ENCODE measurements around the gene TMC3.
"Not testable (repeated sequence)": the region's sequence is repeated elsewhere in the genome, so short reads cannot be mapped to it uniquely, and the experiment has no call there.

Gene TMC3

DNA sequence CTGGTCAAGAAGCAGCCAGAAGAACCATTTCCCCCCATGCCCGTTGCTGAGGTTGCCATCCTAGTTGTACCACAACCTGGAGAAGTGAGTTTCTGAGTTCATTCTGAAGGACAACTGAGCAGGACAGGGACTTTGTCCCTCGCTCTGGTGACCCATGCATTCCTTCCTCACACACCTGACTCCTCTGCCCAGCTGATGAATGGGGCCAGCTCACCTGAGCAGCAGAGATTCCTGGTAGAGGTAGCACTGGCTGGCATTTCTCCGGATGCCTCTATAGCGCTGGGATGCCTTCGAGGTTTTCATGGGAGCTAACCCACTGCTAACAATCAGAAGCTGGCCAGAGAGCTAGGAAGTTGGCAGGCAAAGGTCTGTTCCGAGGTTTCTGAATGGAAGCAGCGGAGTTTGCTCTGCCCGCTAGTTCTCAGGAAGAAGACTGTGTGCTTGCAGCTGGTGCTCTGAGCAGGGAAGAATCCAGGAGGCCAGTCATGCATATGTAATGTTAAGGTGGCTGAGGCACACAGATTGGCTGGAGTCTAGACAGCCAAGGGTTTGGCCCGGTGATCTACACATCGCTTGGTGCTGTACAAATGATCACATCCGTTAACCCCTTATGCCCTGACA is at the start of gene TMC3:
Gene TMC3, minus strand, starts transcription at position 439 of the 621 bp plus-strand sequence. Its CDS starts 136 bp downstream, at position 303.
- no peak for DNase-seq

DNA sequence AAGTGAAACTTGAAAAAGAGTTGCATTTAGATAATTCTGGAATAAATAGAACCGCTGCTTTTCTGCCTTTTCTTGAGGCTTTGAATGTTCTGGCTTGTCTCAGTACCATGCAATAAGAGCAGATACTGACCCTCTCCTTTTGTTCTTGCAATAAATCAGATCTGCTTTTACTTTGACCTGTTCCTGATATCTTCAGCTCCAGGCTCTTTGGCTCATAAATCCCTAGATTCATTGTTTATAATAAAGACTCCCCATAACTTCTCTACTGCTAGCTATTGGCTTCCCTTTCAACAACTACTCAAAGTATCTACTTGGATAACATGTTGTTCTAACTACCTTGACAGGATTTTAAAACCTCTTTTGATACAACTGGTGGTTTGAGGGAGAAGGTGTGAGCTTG is 47.4 kb upstream of the TMC3 start:
- no peak for DNase-seq

DNA sequence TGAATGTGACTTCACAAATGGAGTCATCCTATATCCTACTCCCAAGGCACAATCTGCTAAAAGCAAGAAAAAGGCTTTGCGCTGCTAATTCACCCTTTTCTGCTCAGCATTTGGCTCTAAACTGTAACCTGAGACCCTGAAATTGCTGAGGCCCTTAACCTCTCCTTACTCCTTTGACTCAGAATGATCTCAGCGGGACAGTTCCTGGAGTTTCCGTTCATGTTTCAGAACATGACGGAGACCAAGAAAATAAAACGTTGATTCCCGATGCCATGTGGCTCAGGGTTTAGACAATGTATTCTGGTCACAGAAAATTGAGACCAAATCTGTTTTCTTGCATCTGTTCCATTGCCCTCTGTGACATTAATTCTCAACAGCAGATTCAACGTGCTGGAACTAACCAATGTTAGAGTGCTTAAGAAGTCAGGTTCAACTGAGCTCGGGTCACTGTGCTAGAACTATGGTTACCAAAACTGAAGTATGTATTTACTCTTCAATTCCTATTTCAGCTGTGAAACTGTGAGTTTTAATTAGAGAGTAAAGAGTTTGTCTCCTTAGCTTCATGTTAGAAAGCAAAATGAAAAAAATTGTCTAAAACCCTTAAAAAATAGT is 45.4 kb upstream of the TMC3 start:
- DNase-seq: no peak

DNA sequence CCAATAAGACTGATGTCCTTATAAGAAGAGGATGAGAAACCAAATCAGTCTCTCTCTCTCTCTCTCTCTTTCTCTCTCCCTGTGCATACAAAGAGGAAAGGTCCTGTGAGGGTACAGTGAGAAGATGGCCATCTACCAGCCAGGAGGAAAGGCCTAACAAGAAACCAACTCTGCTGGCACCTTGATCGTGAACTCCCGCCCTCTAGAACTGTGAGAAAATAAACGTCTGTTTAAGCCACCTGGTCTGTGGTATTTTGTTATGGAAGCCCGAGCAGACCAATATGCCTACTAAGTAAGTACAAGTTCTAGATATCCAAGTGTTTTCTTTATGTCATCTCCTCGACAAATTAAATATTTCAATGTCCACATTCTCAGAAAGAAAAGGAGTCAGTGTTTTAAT is 44.9 kb upstream of the TMC3 start:
- no peak for DNase-seq

DNA sequence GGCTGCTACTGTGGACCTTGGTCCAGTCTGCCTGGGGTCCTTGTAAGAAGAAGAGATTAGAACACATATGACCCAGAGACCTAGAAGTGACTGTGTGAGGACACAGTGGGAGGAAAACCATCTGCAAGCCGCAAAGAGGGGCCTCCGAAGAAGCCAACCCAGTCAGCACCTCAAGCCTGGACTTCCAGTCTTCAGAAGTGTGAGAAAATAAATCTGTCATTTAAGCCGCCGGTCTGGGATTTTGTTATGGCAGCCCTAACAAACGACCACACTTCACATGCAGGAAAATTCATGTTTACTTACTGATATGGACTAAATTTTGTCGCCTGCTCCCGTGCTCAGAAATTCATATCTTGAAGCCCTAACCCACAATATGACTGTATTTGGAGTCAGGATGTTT is 44.4 kb upstream of the TMC3 start:
- no peak for DNase-seq

DNA sequence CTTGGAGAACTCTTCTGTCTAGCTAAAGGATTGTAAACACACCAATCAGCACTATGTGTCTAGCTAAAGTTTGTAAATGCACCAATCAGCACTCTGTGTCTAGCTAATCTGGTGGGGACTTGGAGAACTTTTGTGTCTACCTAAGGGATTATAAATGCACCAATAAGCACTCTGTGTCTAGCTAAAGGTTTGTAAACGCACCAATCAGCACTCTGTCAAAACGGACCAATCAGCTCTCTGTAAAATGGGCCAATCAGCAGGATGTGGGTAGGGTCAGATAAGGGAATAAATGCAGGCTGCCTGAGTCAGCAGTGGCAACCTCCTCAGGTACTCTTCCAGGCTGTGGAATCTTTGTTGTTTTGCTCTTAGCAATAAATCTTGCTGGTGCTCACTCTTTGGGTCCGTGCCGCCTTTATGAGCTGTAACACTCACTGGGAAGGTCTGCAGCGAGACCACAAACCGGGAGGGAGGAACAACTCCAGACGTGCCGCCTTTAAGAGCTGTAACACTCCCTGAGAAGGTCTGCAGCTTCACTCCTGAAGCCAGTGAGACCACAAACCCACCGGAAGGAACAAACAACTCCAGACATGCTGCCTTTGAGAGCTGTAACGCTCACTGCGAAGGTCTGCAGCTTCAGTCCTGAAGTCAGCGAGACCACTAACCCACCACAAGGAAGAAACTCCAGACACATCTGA is 40.4 kb upstream of the TMC3 start:
- not testable (repeated sequence) for DNase-seq

DNA sequence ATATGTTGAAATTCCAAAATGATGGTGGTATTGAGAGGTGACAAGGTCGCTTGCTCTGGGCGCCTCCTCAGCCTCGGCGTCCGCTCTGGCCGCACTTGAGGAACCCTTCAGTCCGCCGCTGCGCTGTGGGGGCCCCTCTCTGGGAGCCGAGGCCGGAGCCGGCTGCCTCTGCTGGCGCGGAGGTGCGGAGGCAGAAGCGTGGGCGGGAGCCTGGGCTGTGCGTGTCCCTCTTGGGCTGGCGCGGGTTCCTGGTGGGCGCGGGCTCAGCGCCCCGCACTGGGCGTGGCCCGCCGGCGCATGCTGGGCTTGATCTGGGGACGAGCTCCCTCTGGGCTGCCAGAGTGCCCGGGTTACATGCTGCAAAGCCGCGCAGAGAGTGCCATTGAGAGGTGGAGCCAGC is 39.8 kb upstream of the TMC3 start:
- no peak for DNase-seq

DNA sequence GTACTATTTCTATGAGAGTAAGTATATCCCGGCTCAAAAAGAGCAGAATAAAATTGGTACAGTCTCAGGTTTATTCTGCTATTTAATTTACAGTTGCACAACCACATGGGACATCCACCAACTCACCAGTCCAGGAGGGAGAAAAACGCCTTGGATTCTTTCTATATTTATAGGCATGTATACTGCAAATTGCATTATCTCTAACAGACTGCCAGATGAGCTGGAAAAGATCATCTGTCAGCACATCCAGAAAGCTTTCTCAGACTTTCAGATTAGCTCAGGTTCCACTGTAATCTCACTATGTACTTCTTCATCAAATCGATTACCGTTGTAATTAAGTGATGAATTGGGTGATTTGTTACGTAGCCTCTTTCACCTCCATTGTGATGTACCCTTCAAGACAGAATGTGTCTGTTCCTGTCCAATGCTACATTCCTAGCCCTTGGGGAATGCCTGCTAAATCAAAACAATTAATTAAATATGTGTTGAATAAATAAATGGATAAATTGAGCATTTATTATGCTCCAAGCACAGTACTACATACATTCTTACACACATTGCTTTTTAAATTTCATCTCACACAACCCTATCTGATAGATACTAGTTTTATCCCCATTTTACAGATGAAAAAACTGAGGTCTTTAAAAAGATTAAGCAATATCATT is 38.1 kb upstream of the TMC3 start:
- no peak for DNase-seq

DNA sequence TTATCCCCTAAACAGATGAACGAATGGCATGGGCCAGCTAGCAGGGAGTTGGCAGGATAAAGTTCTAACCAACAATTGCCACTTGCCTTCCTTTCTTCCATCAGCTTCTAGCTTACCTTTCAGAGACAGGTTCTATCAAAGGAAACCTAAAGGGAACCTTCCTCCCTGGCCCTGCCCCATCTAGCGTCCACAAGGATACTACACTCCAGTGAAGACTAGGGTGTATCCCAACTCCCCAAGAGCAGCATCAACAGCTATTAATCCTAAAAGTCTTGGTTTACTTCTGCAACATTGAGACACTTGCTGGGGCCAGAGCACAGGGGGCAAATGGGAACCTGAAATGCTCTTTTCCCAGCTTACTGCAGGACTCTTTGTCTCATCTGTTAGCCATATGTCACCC is 37.0 kb upstream of the TMC3 start:
- no peak for DNase-seq

DNA sequence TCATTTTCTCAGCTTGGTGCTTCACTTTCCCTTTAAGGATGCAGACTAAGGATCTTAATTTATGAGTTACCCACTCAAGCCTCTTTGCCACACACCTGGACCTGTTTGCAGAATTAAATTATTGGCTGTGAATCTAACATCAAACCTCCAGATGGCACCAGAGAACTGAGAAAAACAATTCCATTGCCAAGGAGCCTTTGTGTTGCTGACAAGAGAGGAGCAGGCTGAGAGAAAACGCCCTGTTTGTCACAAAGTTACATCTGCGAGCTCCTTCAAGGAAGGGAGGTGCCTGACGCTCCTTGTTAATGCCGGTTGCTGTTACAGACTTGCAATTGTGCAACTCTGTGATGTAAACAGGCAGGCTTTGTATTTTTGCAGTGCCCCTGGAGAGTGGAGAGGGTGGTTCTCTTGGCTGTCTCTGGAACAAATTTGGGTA is 36.3 kb upstream of the TMC3 start:
- DNase-seq: peak in 1 of 4 experiments; percentile 2

DNA sequence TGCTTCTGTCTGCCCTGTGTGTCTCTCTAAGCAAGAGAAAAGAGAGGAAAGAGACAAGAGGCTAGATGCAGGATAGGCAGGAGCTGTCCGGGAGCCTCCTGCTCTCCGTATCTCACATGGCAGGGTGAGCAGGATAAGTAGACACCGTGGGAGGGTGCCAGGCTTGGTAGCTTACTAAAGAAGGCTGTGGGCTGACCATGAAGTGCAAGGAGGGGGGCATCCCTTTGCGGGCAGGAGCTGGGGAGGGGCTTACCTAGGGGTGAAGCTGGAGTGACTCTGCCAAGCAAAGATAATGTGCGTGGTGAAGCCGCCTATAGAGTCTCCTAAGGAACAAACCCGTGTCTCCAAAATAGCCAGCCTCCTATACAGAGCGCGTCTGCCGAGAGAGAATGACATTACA is 33.7 kb upstream of the TMC3 start:
- DNase-seq: no peak

DNA sequence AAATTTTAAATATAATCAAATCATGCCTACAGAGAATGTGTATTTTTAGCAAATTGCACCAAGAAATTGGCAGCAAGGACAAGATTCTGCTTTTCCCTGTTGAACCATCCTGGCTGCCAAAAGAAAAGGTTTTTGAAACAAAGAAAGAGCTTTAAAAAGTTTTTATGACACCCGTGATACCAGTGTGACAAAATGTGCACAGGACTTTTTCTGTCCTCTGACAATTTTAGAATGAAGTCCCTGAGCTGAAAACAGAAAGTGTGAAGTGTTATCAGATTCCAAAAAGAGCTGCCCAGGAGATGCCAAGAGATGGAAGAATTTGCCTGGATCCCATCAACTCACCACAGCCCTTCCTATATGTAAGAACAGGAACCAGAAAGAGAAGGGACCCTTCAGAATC is 33.2 kb upstream of the TMC3 start:
- no peak for DNase-seq

DNA sequence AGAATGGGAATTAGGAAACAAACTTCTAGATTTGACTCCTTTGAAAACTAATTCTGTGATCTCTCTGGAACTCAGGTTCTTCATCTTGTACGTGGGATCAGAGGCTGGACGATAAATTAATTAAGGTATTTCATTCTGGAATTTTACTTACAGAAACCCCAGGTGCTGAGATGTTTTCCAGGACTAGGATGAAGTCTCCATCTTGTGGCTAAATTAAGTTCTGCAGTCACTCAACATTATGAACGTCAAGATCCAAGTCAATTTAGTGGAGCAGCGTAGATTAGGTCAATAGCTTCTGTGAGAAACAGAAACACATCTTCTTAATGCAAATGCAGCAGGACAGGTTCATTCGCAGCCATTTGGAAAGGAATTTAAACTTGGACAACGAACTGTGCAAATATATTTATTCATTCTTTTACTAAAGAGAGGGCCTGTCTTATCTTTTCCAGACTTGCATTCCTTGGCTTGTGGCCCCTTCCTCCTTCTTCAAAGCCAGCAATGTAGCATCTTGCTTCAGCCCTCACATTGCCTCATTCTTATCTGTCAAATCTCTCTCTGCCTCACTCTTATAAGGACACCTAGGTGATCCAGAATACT is 26.7 kb upstream of the TMC3 start:
- DNase-seq: no peak

DNA sequence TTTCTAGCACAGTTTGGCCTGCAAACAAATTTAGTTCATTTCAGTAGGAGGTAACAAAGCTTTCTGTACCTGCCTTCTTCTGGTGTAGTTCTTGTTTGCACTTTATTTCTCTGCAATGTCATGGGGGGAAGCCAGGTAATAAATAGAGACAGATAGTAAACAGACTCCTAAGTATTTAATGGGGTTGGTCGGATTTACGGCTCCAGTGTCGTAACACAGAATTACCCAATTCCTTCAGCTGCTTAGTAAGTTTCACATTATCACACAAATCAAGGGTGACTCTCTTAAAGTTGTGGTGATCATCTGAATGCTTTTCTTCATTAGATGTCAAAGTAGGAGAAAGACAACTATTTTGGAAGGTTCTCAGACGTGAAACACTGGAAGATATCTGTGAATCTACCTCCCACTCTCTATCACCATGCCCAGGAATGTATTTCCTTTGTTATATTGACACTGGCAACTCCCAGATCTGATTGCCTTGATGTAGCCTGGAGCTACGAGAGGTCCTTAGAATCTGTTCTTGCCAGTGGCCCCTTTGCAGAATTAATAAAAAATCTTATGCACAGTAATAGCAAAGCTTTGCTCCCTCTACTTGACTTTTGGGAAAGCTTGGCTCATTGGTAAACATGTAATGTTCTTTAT is 25.0 kb upstream of the TMC3 start:
- DNase-seq: no peak

DNA sequence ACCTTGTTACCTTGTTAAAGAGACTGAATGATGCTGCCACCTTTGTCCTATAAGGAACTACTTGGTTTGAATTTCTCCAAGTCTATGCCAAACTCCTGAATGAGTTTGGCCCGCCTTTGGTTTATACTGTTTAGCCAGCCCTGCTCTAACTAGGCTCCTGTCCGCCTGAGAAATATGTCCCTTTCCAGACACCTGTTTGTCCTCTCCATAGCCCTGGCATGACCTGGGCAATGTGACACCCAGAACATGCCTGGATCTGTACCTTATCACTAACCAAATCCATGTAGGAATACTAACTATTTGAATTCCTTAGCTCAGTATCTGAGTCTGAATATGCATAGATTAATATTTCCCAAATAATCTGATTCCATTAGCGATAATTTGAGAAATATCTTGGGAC is 24.4 kb upstream of the TMC3 start:
- no peak for DNase-seq

DNA sequence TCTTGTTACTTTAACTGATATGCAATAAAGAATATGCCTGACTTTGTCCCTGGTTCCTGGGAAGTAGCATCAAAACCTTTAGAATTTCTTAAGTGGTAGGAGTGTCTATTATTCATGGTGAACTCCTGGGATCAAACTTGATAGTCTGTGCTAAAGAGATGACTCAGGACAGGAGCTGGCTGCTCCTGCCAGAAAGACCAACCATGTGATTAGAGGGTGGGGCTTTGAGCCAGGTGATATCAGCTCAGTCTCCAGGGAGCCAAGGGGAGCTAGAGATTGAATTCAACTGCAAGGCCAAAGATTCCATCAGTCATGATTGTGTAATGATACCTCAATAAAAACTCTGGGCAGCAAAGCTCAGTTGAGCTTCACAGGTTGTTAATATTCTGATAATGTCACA is 20.6 kb upstream of the TMC3 start:
- no peak for DNase-seq

DNA sequence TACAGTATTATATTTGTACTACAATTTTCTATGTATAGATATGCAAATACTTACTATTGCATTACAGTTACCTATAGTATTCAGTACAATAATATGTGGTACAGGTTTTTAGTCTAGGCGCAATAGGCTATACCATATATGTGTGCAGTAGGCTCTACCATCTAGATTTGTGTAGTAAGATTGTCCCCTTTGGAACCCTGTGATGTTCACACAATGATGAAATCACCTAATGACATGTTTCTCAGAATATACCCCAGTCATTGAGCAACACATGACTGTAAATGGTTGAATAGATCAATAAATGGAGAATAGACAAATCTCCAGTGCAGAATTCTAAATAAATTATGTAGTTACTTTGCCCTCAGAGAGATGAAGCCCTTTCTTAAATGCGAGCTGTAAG is 17.6 kb upstream of the TMC3 start:
- no peak for DNase-seq

DNA sequence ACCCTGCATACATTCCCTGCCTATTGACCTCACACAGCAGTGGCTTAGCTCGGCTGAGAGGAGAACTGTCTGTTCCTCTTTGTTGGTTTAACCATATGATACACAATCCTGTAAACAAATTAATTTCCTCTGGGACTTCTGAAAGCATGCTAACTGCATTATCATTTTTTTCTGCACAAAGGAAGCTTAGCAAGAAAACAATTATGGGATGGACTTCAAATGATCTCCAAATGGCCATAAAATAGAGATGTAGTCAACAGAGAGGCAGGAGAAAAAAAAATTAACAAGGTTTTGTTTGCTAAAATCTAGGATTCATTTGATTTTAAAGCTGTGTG is 14.4 kb upstream of the TMC3 start:
- DNase-seq: no peak

DNA sequence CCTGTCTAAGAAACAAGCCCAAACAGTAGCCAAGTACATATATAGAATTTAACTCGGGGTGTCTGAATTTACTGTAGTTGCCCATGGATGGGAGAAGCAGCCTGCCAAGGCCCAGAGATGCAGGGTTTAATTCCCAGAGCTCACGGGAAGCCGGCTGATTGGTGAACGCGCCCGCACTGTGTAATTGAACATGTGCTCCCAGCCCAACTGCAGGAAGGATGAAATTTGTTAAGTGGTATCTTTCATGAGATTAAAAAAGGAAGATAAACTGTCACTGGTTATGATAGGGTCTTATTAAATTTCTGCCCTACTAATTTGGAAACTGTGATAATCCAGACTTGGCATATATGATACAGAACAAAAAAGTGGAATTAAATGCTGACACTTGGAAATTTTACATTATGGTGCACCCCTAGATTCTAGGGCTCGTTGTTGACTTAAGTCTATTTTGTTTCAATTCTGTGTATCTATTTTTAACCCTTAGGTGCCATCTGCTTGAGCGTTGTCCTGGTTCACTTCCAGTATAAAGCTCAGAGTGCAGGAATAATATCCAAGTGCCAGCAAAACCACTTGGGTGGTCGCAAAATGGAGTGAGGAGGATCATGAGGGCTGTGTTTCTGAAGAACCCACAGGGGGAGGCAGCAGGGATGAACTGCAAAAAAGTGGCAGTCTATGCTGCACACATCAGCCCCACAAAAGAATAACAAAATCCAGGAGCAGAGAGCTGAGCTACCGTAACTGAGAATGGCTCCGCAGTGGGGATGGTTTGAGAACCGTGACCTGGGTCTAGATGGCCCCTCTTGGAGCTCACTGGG is 13.8 kb upstream of the TMC3 start:
- no peak for DNase-seq

DNA sequence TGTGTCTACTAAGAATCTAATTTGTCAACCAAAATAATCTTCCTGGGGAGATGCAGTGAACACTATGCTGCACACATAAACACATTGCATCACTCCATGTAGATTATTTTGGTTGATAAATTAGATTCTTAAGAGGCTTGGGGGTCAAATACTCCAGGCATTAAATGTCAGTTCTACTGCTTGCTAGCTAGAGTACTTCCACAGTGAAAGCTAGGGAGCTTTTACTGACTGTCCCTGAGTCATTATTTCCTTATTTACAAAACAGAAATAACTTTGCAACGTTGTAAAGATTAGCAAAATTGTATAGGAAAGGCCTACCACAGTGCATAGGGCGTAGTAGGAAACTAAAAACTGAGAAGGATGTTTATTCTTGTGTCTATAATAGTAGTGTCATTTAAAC is 12.9 kb upstream of the TMC3 start:
- DNase-seq: no peak

DNA sequence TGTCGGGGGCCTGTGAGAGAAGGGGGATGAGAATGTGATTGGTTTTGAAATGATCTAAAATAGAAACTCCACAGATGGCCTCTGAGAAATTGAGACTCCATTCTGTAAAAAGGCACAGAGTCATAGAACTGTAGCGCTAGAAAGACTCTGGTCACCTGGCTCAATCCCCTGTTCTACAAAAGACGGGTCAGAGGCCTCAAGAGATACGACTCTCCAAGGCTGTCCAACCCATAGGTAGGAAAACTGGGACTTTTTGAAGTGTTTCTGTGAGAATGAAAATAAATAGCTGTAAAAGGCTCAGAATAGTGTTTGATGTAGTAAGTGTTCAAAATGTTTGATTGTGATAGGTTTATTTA is 11.7 kb upstream of the TMC3 start:
- no peak for DNase-seq

Measured in activated naive CD4-positive, alpha-beta T cell (primary cell).